B cell (primary cell): ENCODE measurements around the gene XYLT1.

Experiments used
- CTCF ChIP-seq: fragments of 200-600 bp; IDR thresholded peaks from one replicate; pipeline ENCODE4 v1.8.0; 2022; ENCODE audit warnings: antibody characterized with exemption, mild to moderate bottlenecking
- EZH2 ChIP-seq: IDR thresholded peaks from 2 replicates; pipeline ENCODE4 v1.6.1; 2012; ENCODE audit warnings: borderline replicate concordance, low read depth, mild to moderate bottlenecking, moderate library complexity, low read length; ENCODE audit not compliant: insufficient read depth, poor library complexity, severe bottlenecking

GRCh38 chr16:17151335-17151734 lies 319.4 kb downstream of the XYLT1 start:
- TF ChIP-seq CTCF = no peak
- TF ChIP-seq EZH2 = no peak
